HG03108 (cell line): ENCODE measurements around the gene CD177.
"Not testable (repeated sequence)": the region's sequence is repeated elsewhere in the genome, so short reads cannot be mapped to it uniquely, and the experiment has no call there.

Experiments used
- ATAC-seq: cut with Tn5 transposase; IDR thresholded peaks from one replicate; pipeline ENCODE4 v1.9.1; 2021; ENCODE audit warnings: moderate library complexity; ENCODE audit not compliant: unreplicated experiment

Gene CD177

GRCh38 chr19:43353606-43354304 lies at the start of gene CD177:
TSS of gene CD177 (plus strand) at chr19:43353686. CDS start at chr19:43353715, 29 bp downstream.
- ATAC-seq = no peak

GRCh38 chr19:43305642-43306041 lies 47.8 kb upstream of the CD177 start:
- ATAC-seq = no peak

GRCh38 chr19:43306097-43306496 lies 47.4 kb upstream of the CD177 start:
- no peak for ATAC-seq

GRCh38 chr19:43308244-43308815 lies 45.2 kb upstream of the CD177 start:
- no peak for ATAC-seq

GRCh38 chr19:43309466-43309865 lies 44.0 kb upstream of the CD177 start:
- no peak for ATAC-seq

- ATAC-seq = no peak
These were observed 43.3 kb upstream of the CD177 start for GRCh38 chr19:43310221-43310620.

- no peak for ATAC-seq
These were observed 42.2 kb upstream of the CD177 start for GRCh38 chr19:43311256-43311655.

- ATAC-seq = no peak
These were observed 41.8 kb upstream of the CD177 start for GRCh38 chr19:43311706-43312105.

- ATAC-seq = no peak
These were observed 39.6 kb upstream of the CD177 start for GRCh38 chr19:43313711-43314495.

- no peak for ATAC-seq
These were observed 37.6 kb upstream of the CD177 start for GRCh38 chr19:43315851-43316250.

GRCh38 chr19:43316591-43317319 lies 36.7 kb upstream of the CD177 start:
- no peak for ATAC-seq

- ATAC-seq = no peak
These were observed 35.3 kb upstream of the CD177 start for GRCh38 chr19:43318203-43318602.

- no peak for ATAC-seq
These were observed 34.6 kb upstream of the CD177 start for GRCh38 chr19:43318796-43319314.

GRCh38 chr19:43320546-43320945 lies 32.9 kb upstream of the CD177 start:
- ATAC-seq = no peak

- ATAC-seq = not testable (repeated sequence)
These were observed 26.7 kb upstream of the CD177 start for GRCh38 chr19:43326761-43327160.

- not testable (repeated sequence) for ATAC-seq
These were observed 24.9 kb upstream of the CD177 start for GRCh38 chr19:43328561-43328960.

- ATAC-seq = not testable (repeated sequence)
These were observed 24.4 kb upstream of the CD177 start for GRCh38 chr19:43329049-43329448.

GRCh38 chr19:43329989-43330388 lies 23.5 kb upstream of the CD177 start:
- ATAC-seq = no peak

- ATAC-seq = no peak
These were observed 22.6 kb upstream of the CD177 start for GRCh38 chr19:43330726-43331434.

- no peak for ATAC-seq
These were observed 22.0 kb upstream of the CD177 start for GRCh38 chr19:43331435-43332010.
